HG02610 (cell line): Measurements from ENCODE around the gene TMED3.
"Not testable (repeated sequence)": the region's sequence is repeated elsewhere in the genome, so short reads cannot be mapped to it uniquely, and the experiment has no call there.

Experiments used
- ATAC-seq: cut with Tn5 transposase; IDR thresholded peaks from one replicate; pipeline ENCODE4 v1.9.1; 2021; ENCODE audit warnings: mild to moderate bottlenecking, moderate library complexity; ENCODE audit not compliant: unreplicated experiment

Gene TMED3

DNA sequence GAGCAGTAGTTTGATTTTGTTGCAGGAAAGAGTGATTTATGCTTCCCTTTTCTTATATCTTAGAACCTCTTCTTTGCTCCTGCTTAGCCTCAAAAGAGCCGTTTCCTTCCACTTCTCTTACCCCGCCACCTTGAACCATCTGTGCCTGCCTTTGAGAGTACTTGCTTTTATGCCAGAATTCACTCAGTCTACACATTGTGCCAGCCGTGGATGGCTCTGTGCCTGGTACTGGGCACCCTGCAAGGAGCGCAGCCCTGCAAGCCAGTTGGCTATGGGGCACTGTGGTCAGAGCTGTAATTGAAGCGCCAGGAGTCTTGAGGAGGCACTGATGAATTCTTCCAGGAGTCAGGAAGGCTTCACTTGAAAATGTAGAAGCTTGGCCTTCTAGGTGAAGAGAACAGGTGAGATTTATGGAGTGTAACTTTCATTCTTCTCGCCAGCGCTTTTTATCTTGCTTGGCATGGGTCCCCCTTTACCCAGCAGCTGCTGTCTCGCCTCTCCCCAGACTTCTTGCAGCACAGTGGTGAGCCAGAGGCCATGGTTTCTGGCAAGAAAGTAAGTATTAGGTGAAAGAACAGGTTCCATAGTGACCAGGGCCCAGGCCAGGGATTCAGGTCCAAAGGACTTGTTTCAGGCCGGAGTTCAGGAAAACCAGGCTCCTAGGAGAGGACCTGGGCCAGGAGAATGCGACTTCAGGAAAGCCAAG, 4.9 kb downstream of the TMED3 start:
- ATAC-seq: no peak

DNA sequence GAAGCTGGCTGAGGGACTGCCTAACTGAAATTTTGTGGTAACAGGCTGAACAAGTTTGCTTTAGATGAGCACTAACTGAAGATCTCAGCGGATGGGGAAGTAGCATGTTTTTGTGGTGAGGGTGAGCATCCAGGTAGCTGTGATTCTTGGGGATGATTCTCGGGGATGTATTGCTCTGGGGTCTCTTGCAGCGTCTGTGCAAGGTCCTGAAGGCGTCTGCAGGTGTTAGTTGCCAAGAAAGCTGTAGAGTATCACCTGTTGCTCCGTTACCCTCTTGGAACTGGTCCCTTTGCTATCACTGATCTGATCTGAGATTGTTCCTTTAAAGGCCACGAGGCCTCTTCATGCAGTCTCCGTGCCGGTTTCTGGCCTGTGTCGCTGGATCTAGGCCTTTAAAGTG, 6.0 kb downstream of the TMED3 start:
- ATAC-seq: no peak

GRCh38 chr15:79319973-79320372, 9.1 kb downstream of the TMED3 start:
- ATAC-seq: not testable (repeated sequence)

DNA sequence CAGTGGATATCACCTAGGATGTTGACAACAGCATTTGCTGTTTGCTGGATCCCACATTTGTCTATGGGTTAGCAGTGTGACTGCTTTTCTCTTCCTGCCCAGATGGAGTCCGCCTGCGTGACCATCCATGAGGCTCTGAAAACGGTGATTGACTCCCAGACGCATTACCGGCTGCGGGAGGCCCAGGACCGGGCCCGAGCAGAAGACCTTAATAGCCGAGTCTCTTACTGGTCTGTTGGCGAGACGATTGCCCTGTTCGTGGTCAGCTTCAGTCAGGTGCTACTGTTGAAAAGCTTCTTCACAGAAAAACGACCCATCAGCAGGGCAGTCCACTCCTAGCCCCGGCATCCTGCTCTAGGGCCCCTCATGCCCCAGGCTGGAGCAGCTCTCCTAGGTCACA, 11.0 kb downstream of the TMED3 start:
- ATAC-seq: no peak

DNA sequence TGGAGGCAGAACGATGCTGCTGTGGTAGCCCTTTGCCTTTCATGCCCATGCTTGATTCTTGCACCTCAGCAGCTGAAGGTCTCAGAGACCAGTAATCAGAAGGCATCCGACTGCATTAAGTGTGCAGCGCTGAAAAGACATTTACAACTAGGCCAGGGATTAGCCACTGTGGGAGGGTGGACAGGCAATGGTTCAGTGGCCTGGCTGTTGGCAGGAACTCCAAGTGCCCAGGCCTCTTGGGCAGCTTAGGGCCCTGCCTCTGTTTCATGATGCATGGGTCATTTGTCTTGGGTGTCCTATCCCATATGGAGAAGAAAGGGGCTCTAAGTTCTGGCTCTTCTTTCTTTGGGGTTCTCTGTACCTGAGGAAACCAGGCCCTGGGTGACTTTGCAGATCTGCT, 11.4 kb downstream of the TMED3 start:
- no peak for ATAC-seq

GRCh38 chr15:79322945-79323344, 12.0 kb downstream of the TMED3 start:
- ATAC-seq: no peak

DNA sequence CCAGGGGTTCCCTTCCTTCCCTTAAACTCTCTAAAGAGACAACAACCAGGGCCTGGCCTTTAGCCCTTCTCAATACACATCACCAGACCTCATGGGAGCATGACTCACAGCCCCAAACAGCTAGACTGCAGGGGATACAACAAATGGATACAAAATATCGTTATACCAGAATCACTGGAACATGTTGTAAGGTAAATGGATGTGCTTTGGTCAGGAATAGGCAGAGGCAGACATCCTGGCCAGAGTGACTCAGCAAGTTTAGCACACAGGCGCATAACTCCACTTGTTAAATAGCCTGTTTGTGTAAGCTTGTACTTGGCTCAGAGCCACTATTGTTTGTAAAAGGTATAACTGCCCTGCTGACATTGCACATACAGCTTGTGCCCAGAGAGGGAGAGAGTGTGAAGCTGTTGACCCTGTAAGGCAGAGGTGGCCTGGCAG, 18.3 kb downstream of the TMED3 start:
- no peak for ATAC-seq

DNA sequence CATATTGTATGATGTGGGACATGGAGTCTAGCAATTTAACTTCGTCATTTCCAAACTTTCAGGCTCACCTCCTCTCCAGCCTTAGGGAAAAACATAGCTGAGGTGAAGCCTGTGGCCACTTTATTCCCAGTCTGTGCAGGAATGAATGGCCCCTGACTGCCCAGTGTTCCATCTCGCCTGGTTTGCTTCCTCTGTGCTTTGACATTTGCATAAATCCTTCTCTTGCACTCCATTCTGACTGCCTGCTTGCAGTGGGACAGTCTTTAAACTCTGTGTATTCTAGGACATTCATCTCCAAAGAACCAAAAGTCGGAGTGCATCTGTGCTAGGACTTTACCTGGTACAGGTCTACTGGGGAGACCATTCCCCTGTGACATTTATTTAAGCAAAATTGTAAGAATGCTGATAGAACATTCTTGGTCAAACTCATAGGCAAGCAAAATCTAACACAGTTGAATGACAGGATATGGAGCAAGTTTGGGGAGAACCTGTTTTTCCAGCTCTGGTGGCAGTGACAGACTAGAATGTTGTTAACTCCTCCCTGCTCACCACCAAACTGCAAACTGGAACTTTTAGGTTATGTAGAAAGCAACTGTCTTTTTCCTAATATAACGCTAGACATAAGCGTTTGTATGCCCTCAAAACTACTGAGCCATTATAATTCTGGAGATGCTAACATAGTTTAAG, 22.1 kb downstream of the TMED3 start:
- no peak for ATAC-seq

DNA sequence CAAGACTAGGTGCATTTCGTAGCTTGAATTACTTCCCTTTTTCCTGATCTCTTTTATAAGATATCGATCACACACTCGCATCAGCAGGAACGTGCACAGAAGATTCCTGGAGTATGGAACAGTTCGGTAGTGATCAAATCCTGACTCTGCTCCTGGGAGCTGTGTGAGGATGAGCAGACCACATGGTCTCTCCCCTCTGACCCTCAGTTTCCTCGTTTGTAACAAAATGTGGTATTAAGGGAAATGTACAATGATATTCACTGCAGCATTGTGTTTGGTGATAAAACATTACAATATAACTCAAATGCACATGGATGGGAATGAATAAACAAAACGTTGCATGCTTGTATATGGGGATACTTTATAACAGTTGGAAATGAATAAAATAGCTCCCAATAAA, 26.7 kb downstream of the TMED3 start:
- ATAC-seq: no peak

DNA sequence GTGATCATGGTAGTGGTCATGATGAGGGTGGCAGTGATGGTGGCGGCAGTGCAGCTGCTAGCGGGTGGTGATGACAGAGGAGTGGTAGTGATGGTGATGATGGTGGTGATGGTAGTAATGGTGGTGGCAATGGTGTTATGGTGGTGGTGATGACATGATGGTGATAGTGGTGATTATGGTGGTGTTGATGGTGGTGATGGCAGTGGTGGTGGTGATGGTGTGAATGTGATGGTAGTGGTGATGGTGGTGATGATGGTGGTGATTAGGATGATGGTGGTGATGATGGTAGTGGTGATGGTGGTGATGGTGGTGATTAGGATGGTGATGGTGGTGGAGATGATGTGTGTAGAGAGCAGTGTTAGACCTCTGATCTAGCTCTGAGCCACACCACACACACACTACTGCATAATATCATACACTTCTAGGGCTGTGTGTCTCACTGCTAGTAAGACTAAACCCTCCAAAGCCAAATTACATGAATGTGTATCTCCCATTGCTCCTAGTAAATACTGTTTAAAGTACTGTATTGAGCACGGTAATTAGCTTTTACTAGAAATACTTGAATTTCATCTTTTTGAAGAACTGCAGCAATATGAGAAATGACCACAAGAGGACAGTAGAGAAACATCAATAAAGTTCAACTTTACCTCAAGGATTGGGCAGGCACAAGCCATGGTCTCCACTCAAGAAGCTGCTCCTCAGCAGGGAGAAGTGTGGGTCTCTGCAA, 28.8 kb downstream of the TMED3 start:
- no peak for ATAC-seq

GRCh38 chr15:79340315-79340602, 29.3 kb downstream of the TMED3 start:
- no peak for ATAC-seq

DNA sequence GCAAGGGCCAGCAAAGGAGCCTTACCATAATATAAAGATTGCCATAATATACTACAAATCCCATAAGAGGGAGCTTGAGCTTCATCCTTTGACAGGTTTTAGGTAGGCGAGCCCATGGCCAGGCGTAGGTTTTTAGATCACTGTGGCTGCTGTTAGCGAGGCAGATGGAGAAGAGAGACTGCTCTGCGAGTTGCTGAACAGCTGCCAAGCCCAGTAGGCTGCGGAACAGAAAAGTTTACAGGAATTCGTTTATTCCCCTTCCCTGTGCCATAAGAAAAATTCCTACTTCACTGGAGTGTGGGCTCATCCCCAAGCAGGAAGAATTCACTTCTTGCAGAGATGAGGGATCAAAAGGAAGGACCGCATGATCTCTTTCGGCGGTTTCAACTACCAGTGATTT, 30.5 kb downstream of the TMED3 start:
- no peak for ATAC-seq

- no peak for ATAC-seq
Measured at GRCh38 chr15:79349525-79349924, 38.6 kb downstream of the TMED3 start.

DNA sequence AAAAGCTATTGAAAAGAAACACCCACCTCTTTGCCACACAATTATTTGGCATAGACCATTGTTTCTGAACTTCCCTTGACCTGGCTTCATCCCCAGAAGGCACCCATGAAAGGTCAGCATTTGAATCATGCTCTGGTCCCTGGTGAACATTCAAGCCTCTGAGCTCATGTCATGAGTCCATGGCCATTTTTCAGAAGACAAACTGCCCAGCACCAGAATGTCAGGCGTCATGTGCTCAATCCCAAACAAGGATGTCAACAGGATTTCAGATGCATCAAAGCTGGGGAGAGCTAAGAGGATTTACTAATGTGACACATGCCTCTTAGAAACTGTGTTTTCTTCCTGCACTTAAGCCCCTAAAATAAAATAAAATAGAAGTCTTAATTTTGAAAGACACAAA, 41.3 kb downstream of the TMED3 start:
- no peak for ATAC-seq

- no peak for ATAC-seq
Measured at GRCh38 chr15:79357566-79357965, 46.7 kb downstream of the TMED3 start.

- no peak for ATAC-seq
Measured at GRCh38 chr15:79358069-79358468, 47.2 kb downstream of the TMED3 start.

- no peak for ATAC-seq
Measured at GRCh38 chr15:79364571-79365240, 53.8 kb downstream of the TMED3 start.

DNA sequence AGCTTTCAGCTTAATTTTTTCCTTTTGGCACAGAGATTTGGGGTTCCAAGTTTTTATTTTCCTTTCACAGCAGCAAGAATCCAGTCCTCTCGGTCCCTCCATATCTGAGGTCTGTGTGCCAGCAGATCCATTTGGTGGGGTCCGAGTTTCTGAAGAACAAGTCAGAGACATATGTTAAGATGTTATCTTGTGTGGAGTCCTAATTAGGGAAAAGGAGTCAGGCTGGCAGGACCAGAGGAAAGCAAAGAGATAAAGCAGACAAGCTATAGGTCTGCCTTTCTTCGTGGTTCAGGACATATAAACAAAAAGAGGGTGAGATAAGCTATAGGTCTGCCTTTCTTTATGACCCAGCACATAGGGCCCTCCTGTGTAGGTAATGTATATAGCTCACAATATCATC, 54.9 kb downstream of the TMED3 start:
- ATAC-seq: no peak

DNA sequence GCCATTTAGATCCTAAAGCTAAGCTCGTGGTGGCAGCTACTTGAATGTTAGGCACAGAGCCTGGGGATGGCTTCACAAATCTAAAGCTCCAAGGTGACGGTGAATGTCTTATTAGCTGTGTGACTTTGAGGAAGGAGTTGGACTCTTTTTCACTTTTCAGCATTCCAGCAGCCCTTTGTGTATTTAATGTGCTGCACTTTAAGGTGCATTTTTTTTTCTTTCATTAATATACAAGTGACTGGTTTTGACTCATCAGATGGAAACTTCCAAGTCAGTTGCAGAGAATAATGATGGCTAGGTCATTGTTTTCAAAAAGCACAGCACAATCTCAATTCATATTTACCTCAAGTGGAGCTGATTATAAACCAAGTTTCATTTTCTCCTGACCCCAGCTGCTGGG, 55.8 kb downstream of the TMED3 start:
- ATAC-seq: no peak

- ATAC-seq: no peak
Measured at GRCh38 chr15:79370716-79371115, 59.8 kb downstream of the TMED3 start.

DNA sequence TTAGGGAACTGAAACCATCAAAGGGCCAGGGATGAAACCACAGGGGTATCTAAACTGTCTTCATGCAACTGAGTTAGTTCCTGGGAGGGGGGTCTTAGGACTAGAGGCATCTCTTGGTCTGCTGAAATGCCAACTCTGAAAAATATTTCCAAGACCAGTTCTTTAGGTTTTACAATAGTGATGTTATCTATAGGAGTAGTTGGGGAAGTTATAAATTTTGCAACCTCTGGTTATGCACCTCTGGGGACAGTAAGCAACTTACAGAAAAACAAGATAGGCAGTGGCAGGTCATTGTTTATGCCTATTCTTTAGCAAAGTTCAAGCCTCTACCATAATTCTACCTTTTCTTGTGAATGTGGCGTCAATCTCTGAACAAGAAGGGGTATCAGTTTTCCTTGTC, 60.7 kb downstream of the TMED3 start:
- no peak for ATAC-seq

GRCh38 chr15:79372428-79372827, 61.5 kb downstream of the TMED3 start:
- no peak for ATAC-seq
